ENCODE results near the gene PAPOLB.
A peak's percentile ranks its signal among the peaks of the same experiment; 100 is the strongest.

The PAPOLB gene

DNA sequence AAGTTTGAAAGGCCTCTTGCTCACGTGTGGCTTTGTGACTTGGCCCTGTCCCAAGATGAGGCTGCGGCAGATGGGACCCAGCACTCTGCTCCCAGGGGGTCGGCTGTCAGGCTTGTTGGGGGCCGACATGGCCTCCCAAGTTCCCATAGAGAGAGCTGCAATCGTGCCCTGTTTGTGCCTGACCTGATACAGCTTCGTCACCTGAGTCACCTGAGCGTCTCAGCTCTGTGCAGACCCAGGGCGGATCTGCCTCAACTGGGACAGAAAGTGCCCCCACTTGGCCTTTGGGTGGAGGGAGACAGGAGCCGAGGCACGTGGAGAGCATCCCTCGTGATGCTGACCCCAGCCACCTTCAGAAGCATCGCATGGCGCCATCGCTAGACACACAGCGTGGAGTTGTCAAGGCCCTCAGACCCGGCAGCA is 21.7 kb downstream of the PAPOLB start:
- no peak for DNase-seq

- DNase-seq = no peak
Measured at GRCh38 chr7:4838626-4839334, 23.1 kb downstream of the PAPOLB start.

GRCh38 chr7:4837803-4838625 is 23.8 kb downstream of the PAPOLB start:
- DNase-seq = no peak

DNA sequence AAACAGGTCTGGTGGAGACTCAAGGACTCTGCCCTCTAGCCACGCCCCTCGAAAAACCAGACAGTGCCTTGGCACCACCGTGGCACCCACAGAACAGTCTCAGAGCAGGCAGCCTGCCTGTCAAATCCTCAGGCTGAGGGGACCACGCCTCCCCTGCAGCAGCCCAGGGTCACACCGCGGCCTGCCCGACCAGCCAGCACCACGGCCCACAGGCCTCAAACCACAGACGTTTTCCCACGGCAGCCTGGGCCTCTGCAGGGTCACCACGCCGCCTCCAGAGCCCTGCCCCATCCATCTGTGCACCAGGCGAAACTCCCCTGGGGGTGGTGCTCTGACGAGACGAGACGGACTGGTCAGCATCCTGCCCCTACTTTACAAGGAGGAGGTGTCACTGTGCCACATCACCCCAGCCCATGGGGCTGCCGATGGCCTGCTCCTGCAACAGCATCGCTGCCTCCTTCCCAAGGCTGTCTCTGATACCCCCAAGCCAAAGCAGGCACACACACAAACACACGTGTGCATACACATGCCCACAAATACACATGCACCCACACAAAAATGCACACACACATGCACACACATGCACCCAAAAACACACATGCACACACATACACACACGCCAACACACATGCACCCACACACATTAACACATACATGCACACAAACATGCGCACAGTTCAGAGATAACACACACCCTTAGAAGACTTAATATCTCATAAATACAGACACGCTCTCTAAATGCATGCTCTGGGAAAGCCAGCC is 24.6 kb downstream of the PAPOLB start:
- DNase-seq = no peak

DNA sequence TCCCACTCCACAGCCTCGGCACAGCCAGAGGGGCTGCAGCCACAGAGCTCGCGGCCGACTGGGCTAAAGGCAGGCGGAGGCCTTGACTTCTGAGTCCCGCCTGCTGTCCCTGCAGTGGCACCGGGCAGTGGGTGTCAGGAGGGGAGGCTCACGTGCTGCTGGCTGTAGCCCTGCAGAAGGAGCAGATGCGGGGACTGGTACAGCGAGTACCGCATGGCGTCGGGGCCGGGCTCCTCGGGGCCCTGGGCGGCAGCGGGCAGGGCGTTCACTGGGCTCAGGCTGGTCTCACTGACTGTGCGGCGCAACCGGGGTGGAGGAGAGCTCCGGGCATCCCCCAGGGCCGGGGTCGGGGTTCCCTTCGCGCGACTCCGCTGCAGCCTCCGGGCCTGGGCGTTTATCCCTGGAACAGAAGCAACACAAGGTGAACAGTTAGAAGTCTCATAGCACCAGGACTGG is 25.6 kb downstream of the PAPOLB start:
- no peak for DNase-seq

DNA sequence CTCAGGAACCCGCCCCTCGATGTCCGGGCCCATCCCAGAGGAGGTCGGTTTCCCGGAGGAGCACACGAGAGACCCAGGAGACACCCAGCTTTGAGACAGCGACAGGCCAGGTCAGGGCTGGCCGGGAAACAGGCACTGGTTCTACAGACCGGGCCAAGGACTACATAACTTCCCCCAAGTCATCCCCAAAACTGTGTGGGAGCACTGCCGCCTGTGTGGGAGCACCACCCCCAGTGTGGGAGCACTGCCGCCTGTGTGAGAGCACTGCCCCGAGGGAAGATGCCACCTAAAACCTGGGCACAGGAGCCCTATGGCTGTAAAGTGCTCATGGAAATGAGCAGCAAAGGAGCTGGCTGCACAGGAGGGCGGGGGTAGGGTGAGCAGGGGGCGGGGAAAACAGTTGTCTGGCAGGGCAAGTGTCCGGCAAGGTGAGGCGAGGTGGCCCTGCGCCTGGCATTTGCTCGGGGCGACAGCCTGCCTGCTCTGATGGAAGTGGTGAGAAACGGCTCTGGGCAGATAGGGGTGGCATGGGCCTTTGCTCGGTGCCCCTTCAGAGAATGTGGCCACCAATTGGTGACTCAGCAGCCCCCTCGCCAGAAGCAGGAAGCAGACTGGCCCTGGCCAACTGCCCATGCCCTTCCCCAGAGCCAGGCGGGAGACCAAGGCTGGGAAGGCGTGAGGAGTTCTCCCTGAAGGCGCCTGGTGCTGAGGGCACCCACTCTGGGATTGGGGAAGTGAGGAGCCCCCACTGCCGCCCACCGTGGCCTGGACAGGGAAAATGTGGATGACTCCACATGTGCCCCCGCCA is 26.2 kb downstream of the PAPOLB start:
- DNase-seq = no peak

GRCh38 chr7:4834601-4835397 is 27.0 kb downstream of the PAPOLB start:
- DNase-seq = no peak

DNA sequence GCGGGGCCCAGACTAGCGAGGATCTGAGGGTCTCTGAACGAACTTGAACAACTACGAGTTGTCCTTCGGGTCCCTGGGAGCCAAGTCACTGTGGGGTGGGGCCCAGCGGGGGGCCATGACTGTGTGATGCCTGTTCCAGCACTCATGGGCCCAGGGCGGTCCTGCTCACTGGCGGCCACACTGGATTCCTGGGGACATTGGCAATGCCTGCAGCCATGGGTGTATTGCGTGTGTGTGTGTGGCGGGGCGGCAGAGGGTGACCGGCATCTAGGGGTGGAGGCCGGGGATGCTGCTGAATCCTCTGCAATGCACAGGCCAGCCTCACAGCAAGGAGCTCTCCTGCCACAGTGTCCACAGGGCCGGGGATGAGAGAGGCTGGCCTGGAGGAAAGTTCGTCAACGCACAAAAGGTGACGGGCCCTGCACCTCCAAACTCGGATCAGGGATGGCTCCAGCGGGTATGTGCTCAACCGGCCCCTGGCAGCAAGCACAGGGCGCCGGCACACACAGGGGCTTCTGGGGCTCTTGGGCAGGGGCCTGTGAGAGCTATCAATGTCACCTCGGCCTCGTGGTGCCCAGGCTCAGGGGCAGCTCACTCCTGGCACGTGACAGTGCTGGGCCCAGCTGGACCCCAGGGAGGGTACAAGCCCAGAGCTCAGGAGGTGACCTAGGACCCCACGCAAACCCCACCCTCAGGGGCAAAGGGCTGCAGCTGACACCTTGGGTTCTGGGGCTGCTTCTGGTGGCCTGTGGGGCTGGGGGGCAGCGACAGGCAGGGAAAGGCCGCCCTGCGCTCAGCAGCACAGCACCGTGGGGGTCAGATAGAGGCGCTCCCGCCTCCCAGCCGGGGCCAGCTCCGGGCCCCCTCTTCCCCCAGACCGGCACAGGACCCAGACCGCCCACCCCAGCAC is 27.9 kb downstream of the PAPOLB start:
- no peak for DNase-seq

GRCh38 chr7:4833176-4833575 is 28.7 kb downstream of the PAPOLB start:
- no peak for DNase-seq

- no peak for DNase-seq
Measured at GRCh38 chr7:4832711-4833110, 29.1 kb downstream of the PAPOLB start.

DNA sequence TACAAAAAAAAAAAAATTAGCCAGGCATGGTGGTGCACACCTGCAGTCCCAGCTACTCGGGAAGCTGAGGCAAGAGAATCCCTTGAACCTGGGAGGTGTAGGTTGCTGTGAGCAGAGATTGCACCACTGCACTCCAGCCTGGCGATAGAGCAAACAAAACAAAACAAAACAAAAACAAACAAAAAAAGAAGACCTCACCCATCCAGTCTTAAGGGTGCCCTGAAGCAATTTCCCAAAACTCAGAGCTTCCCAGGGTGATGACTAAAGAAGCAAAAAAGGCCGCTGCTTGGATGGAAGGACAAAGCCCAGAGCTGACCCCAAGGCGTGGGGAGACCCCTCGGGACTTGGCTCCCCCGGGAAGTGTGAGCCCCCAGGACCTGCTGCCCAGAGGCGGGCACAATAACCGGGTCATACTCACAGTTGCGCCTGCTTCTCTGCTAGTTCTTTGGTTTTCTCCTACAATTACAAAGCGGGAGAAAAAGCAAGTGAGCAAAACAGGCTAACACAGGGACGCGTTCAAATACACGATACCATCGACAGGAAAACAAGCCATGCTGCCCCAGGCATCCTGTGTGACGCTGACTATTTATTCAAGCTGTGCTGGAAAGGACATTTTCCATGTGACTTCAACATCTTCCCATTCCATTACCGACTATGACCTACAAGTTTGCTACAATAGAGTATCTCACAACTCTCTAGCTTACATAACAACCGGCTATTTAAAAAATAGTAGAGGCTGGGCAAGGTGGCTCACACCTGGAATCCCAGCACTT is 29.9 kb downstream of the PAPOLB start:
- DNase-seq = no peak

- DNase-seq = peak; percentile 53
Measured at GRCh38 chr7:4830176-4830575, 31.7 kb downstream of the PAPOLB start.

DNA sequence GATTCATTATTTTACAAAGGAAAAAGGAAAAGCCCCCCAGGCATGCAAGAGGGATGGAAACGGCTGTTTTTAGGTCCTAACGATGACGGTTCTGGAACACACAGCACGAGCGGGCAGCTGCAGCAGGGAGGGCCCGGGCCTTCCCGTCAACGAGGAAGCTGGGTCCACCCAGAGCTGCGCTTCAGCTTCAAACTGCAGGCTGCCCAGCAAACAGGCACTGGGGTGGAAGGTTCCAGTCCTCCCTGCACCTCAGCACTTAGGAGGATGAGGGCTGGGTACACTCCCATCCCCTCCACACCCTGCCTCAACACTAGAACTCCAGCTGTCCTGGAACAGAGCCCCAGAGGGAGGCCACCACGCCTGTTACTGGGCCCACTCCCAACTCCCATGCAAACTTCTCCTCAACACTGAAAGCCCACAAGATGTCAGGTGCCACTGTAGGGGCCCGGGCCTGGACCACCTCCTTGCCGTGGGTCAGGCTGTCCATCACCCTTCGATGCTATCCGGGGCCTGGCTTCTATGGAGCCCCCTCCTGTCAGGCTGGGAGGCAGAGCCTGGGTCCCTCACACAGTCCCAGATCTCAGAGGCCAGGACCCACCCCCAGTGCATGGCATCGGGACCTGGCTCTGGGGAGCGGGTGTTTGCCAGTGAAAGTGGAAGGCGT is 33.0 kb downstream of the PAPOLB start:
- DNase-seq = no peak

- no peak for DNase-seq
Measured at GRCh38 chr7:4825081-4825480, 36.7 kb downstream of the PAPOLB start.

DNA sequence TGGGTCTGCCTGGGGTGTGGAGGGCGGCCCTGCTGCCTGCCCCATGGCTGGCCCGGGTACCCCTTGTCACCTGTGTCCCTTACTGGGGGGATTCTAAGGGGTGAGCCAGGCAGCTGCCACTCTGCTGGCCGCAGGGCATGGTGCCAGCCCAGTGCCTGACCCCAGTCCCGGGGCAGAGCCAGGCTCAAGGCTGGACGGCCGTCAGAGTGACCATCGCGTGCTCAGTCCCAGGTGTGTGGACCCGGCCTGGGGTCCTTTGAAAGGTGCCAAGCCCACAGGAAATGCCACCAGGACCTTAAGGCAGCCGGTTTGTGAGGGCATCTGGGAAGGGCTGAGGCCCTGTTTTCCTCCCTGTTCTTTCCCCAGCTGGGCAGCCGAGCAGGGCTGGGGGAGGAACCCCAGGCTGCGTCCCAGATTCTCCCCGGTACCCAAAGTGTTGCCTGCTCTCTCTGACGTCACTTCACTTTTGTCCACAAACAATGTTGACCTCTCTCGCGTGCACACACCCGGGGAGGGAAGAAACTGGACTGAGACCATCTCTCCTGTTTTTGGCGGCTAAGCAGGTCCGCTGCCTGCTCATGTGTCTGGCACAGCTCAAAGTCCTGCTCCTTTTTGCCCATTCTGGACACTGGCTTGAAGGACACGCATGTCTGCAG is 37.6 kb downstream of the PAPOLB start:
- no peak for DNase-seq

DNA sequence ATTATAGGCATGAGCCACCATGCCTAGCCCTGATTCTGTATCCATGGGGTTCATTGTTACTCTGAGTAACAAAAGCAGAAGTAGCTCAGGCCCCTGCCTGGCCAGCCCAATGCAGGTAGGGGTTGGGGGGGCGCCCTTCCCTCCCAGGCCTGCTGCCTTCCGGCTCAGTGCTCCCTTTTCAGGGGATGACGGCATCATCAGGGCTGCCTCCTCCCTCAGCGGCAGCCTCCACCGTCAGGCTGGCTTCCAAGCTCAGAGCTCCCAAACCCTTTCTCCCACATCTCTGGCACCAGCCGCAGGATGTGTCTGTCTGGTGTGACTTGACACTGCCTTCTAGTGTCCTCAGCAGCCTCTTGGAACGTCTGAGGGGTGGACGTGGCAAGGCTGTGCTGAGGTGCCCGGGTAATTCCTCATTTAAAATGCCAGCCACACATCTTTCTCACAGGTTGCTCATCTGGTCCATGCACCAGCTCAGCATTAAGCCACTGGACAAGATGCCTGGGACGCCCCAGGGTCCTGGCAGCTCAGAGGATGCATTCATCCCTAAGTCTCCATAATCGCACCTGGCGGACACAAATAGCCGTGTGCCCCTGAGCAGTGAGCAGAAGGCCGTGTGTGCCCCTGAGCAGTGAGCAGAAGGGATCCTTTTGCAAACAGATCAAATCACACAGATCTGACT is 38.2 kb downstream of the PAPOLB start:
- DNase-seq = no peak

DNA sequence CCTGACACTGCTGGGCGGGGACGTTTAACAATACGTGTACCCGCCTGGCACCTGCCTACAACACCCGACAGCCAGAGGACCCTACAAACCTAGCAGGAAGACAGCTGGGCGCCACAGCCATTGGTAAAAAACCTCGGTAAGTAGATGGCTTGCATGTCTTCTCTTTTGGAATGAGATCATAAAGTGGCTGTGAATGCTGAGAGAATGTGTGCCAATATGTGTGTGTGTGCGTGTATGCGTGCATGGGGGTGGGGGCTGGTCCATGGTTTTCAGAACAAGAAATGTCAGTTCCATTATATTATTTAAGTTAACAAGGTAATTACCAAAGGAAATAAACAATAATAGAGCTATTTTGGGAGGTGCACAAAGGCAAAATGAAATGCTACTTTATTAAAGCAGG is 39.2 kb downstream of the PAPOLB start:
- no peak for DNase-seq

DNA sequence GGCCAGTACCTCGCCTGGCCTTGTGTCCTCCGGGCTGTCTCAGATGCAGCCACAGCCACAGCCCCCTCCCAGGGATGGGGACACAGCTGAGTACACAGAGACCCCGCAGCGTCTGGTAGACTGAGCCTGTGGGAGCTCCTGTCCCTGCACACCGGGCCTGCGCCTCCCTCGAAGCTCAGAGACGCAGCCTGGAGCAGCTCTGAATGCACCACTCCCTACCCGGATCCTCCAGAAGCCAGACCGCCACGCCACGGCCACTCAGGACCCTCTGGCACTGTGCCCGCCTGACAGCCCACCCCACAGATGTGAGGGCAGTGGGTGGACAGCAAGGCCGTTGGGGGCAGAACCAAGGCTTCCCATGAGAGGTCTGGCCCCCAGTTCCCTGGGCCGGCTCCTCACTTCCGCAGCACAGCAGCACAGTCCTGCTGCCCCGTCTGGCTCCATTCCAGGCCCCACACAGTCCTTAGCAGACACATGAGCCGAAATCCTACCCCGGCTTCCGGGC is 40.8 kb downstream of the PAPOLB start:
- no peak for DNase-seq
